Endodermal cell (in vitro differentiated cells): ENCODE measurements around the gene SPAG9. TPM values are rescaled to one million over a fixed set of nuclear protein-coding genes. Genes with fewer than 3 reads are reported as not detected.

Source experiments
- DNase-seq: peaks from one replicate; pipeline ENCODE4 v3.0.0-alpha.2; 2017
- H3K27ac ChIP-seq: 2 replicates; pipeline ENCODE4 v1.5.1; 2013; ENCODE audit warnings: mild to moderate bottlenecking, low read depth, low read length, moderate library complexity
- H3K27me3 ChIP-seq: 2 replicates; pipeline ENCODE4 v1.6.1; 2013; ENCODE audit warnings: mild to moderate bottlenecking, low read length, moderate library complexity; ENCODE audit not compliant: insufficient read depth, control insufficient read depth, poor library complexity, severe bottlenecking
- H3K36me3 ChIP-seq: 2 replicates; pipeline ENCODE4 v1.7.0; 2013; ENCODE audit warnings: mild to moderate bottlenecking, low read length, moderate library complexity; ENCODE audit not compliant: control insufficient read depth, insufficient read depth
- H3K4me1 ChIP-seq: one replicate; pipeline ENCODE4 v1.7.0; 2013; ENCODE audit warnings: low read length; ENCODE audit not compliant: control insufficient read depth, insufficient read depth
- H3K4me3 ChIP-seq: 2 replicates; pipeline ENCODE4 v1.5.1; 2013; ENCODE audit warnings: mild to moderate bottlenecking, low read length, moderate library complexity
- H3K9ac ChIP-seq: 2 replicates; pipeline ENCODE4 v1.6.1; 2013; ENCODE audit warnings: mild to moderate bottlenecking, low read length, moderate library complexity; ENCODE audit not compliant: poor library complexity, severe bottlenecking; ENCODE audit errors: extremely low read depth
- H3K9me3 ChIP-seq: 2 replicates; pipeline ENCODE4 v1.6.1; 2013; ENCODE audit warnings: mild to moderate bottlenecking, low read length, moderate library complexity; ENCODE audit not compliant: control insufficient read depth
- H3K27ac Mint-ChIP-seq: 2 replicates; pipeline ENCODE4 v1.8.0; 2020; ENCODE audit warnings: mixed read lengths
- H3K27me3 Mint-ChIP-seq: 2 replicates; pipeline ENCODE4 v1.8.0; 2021; ENCODE audit warnings: mild to moderate bottlenecking, mixed read lengths; ENCODE audit not compliant: insufficient read depth
- H3K36me3 Mint-ChIP-seq: 2 replicates; pipeline ENCODE4 v1.8.0; 2020; ENCODE audit warnings: low read depth, mixed read lengths
- H3K4me1 Mint-ChIP-seq: 2 replicates; pipeline ENCODE4 v1.8.0; 2020; ENCODE audit warnings: mixed read lengths
- H3K4me3 Mint-ChIP-seq: 2 replicates; pipeline ENCODE4 v1.8.0; 2020; ENCODE audit warnings: mild to moderate bottlenecking, moderate library complexity, mixed read lengths
- H3K9me3 Mint-ChIP-seq: 2 replicates; pipeline ENCODE4 v1.8.0; 2020; ENCODE audit warnings: mild to moderate bottlenecking, mixed read lengths
- CTCF ChIP-seq: fragments of 200-600 bp; sonication (generic); conservative IDR thresholded peaks from 2 replicates; pipeline ENCODE4 v1.5.0; 2021; ENCODE audit warnings: antibody characterized with exemption, mild to moderate bottlenecking
- WGBS, 2 experiments: methylation state at CpG; one replicate each; pipeline versions ENCODE4 v1.1.5 to v1.1.7; 2013; ENCODE audit warnings: missing lambda C conversion rate in 2 of 2, mixed read lengths in 1 of 2; ENCODE audit not compliant: insufficient coverage in 1 of 2, insufficient read length in 1 of 2; 5-methylcytosine and 5-hydroxymethylcytosine counted together
- total RNA-seq, 2 donors: library from RNA; stranded (reverse); fragmentation: NEBNext Ultra II Directional in 1 of 2; extraction: Animal tissue kit (Norgen Biotek cat#: 25700) in 1 of 2; gene quantifications; 2 replicates in 1 of 2; 3 replicates in 1 of 2; pipeline ENCODE4 v1.2.1, GENCODE V29; 2021

The SPAG9 gene
- total RNA-seq, 2 donors from 2014 or later = 64.8 to 77.7 TPM

- H3K9me3 Mint-ChIP-seq = peaks cover 3% of the 10 kb centered on the region
- H3K36me3 Mint-ChIP-seq = no peaks in the 10 kb centered on the region
- H3K4me1 ChIP-seq = no peaks in the 10 kb centered on the region
- no peaks in the 10 kb centered on the region for H3K27me3 ChIP-seq
- no peaks in the 10 kb centered on the region for H3K36me3 ChIP-seq
- TF ChIP-seq CTCF = no peak
- H3K9me3 ChIP-seq = no peaks in the 10 kb centered on the region
- no peak for DNase-seq
- H3K9ac ChIP-seq = no peak overlapping the region
- no peaks in the 10 kb centered on the region for H3K4me1 Mint-ChIP-seq
- H3K4me3 ChIP-seq = no peak overlapping the region
- H3K27me3 Mint-ChIP-seq = no peaks in the 10 kb centered on the region
- H3K27ac Mint-ChIP-seq = no peak overlapping the region
- WGBS, 2 experiments = 85 to 98% methylated on average over 3 of the region's 3 CpGs
- H3K4me3 Mint-ChIP-seq = no peak overlapping the region
- H3K27ac ChIP-seq = no peak overlapping the region
Measured at GRCh38 chr17:51135956-51136355, 15.3 kb upstream of the SPAG9 start.

- Mint-ChIP-seq H3K4me1 (no peaks in the 10 kb centered on the region), H3K9me3 (peaks cover 3% of the 10 kb centered on the region), H3K27ac (no peak overlapping the region), H3K4me3 (no peak overlapping the region), H3K36me3 (no peaks in the 10 kb centered on the region), H3K27me3 (no peaks in the 10 kb centered on the region)
- Histone ChIP-seq H3K4me1 (no peaks in the 10 kb centered on the region), H3K9ac (no peak overlapping the region), H3K27me3 (no peaks in the 10 kb centered on the region), H3K27ac (no peak overlapping the region), H3K4me3 (no peak overlapping the region), H3K36me3 (no peaks in the 10 kb centered on the region), H3K9me3 (no peaks in the 10 kb centered on the region)
- no peak for DNase-seq
- TF ChIP-seq CTCF = no peak
- 86 to 88% methylated on average over 2 of the region's 2 CpGs for WGBS, 2 experiments
Measured at GRCh38 chr17:51133365-51133764, 12.7 kb upstream of the SPAG9 start.

- Histone ChIP-seq H3K9ac (no peak overlapping the region), H3K4me1 (no peaks in the 10 kb centered on the region), H3K36me3 (no peaks in the 10 kb centered on the region), H3K9me3 (no peaks in the 10 kb centered on the region), H3K27ac (no peak overlapping the region), H3K4me3 (no peak overlapping the region), H3K27me3 (no peaks in the 10 kb centered on the region)
- no peak for DNase-seq
- no peak overlapping the region for H3K27ac Mint-ChIP-seq
- H3K36me3 Mint-ChIP-seq = no peaks in the 10 kb centered on the region
- peaks cover 3% of the 10 kb centered on the region for H3K9me3 Mint-ChIP-seq
- no peak overlapping the region for H3K4me3 Mint-ChIP-seq
- H3K27me3 Mint-ChIP-seq = no peaks in the 10 kb centered on the region
- no peak for TF ChIP-seq CTCF
- H3K4me1 Mint-ChIP-seq = no peaks in the 10 kb centered on the region
Measured at GRCh38 chr17:51132964-51133319, 12.3 kb upstream of the SPAG9 start.
